Uterus (tissue), 4 donors: ENCODE data around the gene SUPT20H. TPM values are rescaled to one million over a fixed set of nuclear protein-coding genes. Genes with fewer than 3 reads are reported as not detected.

Experiments
- total RNA-seq, 4 donors: library from RNA; depleted of rRNA in 3 of 4; stranded (reverse); fragments of >200 nt in 3 of 4; gene quantifications; one replicate each; pipeline versions ENCODE4 v1.1.0 to v1.2.4, GENCODE V29; 2014 to 2023
- donor health status: DM: yes; HTN: yes; CAD: no.

The SUPT20H gene
- total RNA-seq, 4 donors from 2014 or later: 39.7 to 119 (median 88.2) TPM

Other genes starting within 250 kb of the SUPT20H start
- 10 to 100 TPM in 3 of 4 donors, 1 to 10 TPM in 1; 5.4 to 15.6 (median 12.0) TPM for gene RFXAP, start 240.5 kb downstream of the SUPT20H start, total RNA-seq
- 10 to 100 TPM in 3 of 4 donors, 1 to 10 TPM in 1; 3.6 to 31.0 (median 23.9) TPM for gene SMAD9, start 139.4 kb downstream of the SUPT20H start, total RNA-seq
- 10 to 100 TPM; 26.2 to 36.6 (median 29.8) TPM for gene ALG5, start 60.3 kb downstream of the SUPT20H start, total RNA-seq
- 10 to 100 TPM; 17.1 to 61.2 (median 49.7) TPM for gene EXOSC8, start 58.9 kb downstream of the SUPT20H start, total RNA-seq
- gene CSNK1A1L, start 46.0 kb upstream of the SUPT20H start, total RNA-seq: not detected